CD4-positive, CD25-positive, alpha-beta regulatory T cell (primary cell): ENCODE results near the gene LRGUK. TPM values are rescaled to one million over a fixed set of nuclear protein-coding genes. Genes with fewer than 3 reads are reported as not detected.
"Not testable (repeated sequence)": the region's sequence is repeated elsewhere in the genome, so short reads cannot be mapped to it uniquely, and the experiment has no call there.

Source experiments
- ATAC-seq, 2 donors: fragments of 150-1000 bp; cut with Tn5 transposase; one replicate each; pipeline ENCODE4 v1.10.0; 2021; ENCODE audit warnings: low read depth in 2 of 2, moderate number of reproducible peaks in 2 of 2, moderate library complexity in 1 of 2
- DNase-seq, 3 donors: peaks; one replicate each; pipeline versions ENCODE4 v3.0.0 to v3.0.0-alpha.2; 2012 to 2022; ENCODE audit warnings: mixed read lengths in 1 of 3
- H3K27ac ChIP-seq: one replicate; pipeline ENCODE4 v1.7.0; 2013; ENCODE audit warnings: mild to moderate bottlenecking, low read length; ENCODE audit not compliant: insufficient read depth, poor library complexity, severe bottlenecking
- H3K27me3 ChIP-seq: one replicate; pipeline ENCODE4 v1.7.0; 2013; ENCODE audit warnings: low read length; ENCODE audit not compliant: control insufficient read depth, insufficient read depth
- H3K36me3 ChIP-seq: one replicate; pipeline ENCODE4 v1.7.0; 2013; ENCODE audit warnings: mild to moderate bottlenecking, low read length, moderate library complexity; ENCODE audit not compliant: control insufficient read depth, insufficient read depth
- H3K4me1 ChIP-seq: 2 replicates; pipeline ENCODE4 v1.7.0; 2013; ENCODE audit warnings: mild to moderate bottlenecking, low read length; ENCODE audit not compliant: insufficient read depth, control insufficient read depth, poor library complexity, severe bottlenecking
- H3K4me3 ChIP-seq: one replicate; pipeline ENCODE4 v1.7.0; 2013; ENCODE audit warnings: low read depth, mild to moderate bottlenecking, low read length, moderate library complexity
- H3K9me3 ChIP-seq, 2 experiments: 1 replicate in 1 of 2; 2 replicates in 1 of 2; pipeline ENCODE4 v1.7.0; 2013; ENCODE audit warnings: low read length in 2 of 2, mild to moderate bottlenecking in 1 of 2, moderate library complexity in 1 of 2; ENCODE audit not compliant: control insufficient read depth in 2 of 2
- H3K27ac Mint-ChIP-seq, 3 donors: one replicate each; pipeline ENCODE4 v1.8.0; 2020 to 2022; ENCODE audit warnings: mild to moderate bottlenecking in 3 of 3, mixed read lengths in 3 of 3, moderate library complexity in 2 of 3
- H3K27me3 Mint-ChIP-seq: one replicate; pipeline ENCODE4 v1.8.0; 2022; ENCODE audit warnings: mild to moderate bottlenecking, mixed read lengths
- H3K36me3 Mint-ChIP-seq: one replicate; pipeline ENCODE4 v1.8.0; 2020; ENCODE audit warnings: mixed read lengths
- H3K4me1 Mint-ChIP-seq, 4 donors: one replicate each; pipeline ENCODE4 v1.8.0; 2020 to 2022; ENCODE audit warnings: mixed read lengths in 4 of 4, mild to moderate bottlenecking in 1 of 4
- H3K4me3 Mint-ChIP-seq, 4 donors: one replicate each; pipeline ENCODE4 v1.8.0; 2020 to 2022; ENCODE audit warnings: mild to moderate bottlenecking in 4 of 4, mixed read lengths in 4 of 4, moderate library complexity in 3 of 4
- H3K9me3 Mint-ChIP-seq, 7 donors: one replicate each; pipeline ENCODE4 v1.8.0; 2020 to 2022; ENCODE audit warnings: mixed read lengths in 7 of 7, mild to moderate bottlenecking in 3 of 7, moderate library complexity in 2 of 7
- polyA plus RNA-seq, 4 donors: library from polyadenylated mRNA; unstranded; fragments of 300-500 nt; fragmentation: Illumina TruSeq; gene quantifications; one replicate each; pipeline ENCODE4 v1.2.3, GENCODE V29; 2021
- total RNA-seq: library from RNA; stranded (reverse); gene quantifications from one replicate; pipeline ENCODE4 v1.2.3, GENCODE V29; 2022

Gene LRGUK
- total and polyA plus RNA-seq, 5 donors from 2014 or later: 0.47 TPM; not detected in 4

- H3K9me3 ChIP-seq, ATAC-seq, H3K4me1 ChIP-seq, H3K27ac ChIP-seq, H3K4me3 Mint-ChIP-seq, H3K4me3 ChIP-seq, H3K9me3 Mint-ChIP-seq, H3K36me3 Mint-ChIP-seq, H3K36me3 ChIP-seq, H3K4me1 Mint-ChIP-seq, H3K27me3 Mint-ChIP-seq, H3K27ac Mint-ChIP-seq, DNase-seq: not testable (repeated sequence)
- H3K27me3 ChIP-seq: peaks cover 10% of the 10 kb centered on the region
These were observed 104.2 kb downstream of the LRGUK start for GRCh38 chr7:134231296-134231695.

GRCh38 chr7:134234216-134234615 is 107.1 kb downstream of the LRGUK start:
- no peak overlapping the region for H3K27ac ChIP-seq
- H3K36me3 Mint-ChIP-seq: no peaks in the 10 kb centered on the region
- ATAC-seq: no peak
- no peaks in the 10 kb centered on the region for H3K4me1 ChIP-seq
- H3K4me1 Mint-ChIP-seq: no peaks in the 10 kb centered on the region
- H3K36me3 ChIP-seq: no peaks in the 10 kb centered on the region
- peaks cover 0 to 10% (median 3%) of the 10 kb centered on the region in 7 donors for H3K9me3 Mint-ChIP-seq
- peaks cover 0 to 5% of the 10 kb centered on the region in 2 experiments for H3K9me3 ChIP-seq
- no peak overlapping the region for H3K4me3 ChIP-seq
- peaks cover 10% of the 10 kb centered on the region for H3K27me3 Mint-ChIP-seq
- H3K27me3 ChIP-seq: peaks cover 11% of the 10 kb centered on the region
- DNase-seq: no peak
- no peak overlapping the region for H3K4me3 Mint-ChIP-seq
- H3K27ac Mint-ChIP-seq: no peak overlapping the region

- no peak overlapping the region for H3K27ac ChIP-seq
- H3K36me3 Mint-ChIP-seq: no peaks in the 10 kb centered on the region
- H3K4me1 ChIP-seq: no peaks in the 10 kb centered on the region
- ATAC-seq (no peak), DNase-seq (no peak)
- H3K9me3 ChIP-seq: no peaks in the 10 kb centered on the region
- peaks cover 0 to 13% (median 5%) of the 10 kb centered on the region in 7 donors for H3K9me3 Mint-ChIP-seq
- peaks cover under 1% of the 10 kb centered on the region for H3K27me3 Mint-ChIP-seq
- no peak overlapping the region for H3K4me3 Mint-ChIP-seq
- H3K4me1 Mint-ChIP-seq: no peaks in the 10 kb centered on the region
- no peaks in the 10 kb centered on the region for H3K36me3 ChIP-seq
- no peak overlapping the region for H3K4me3 ChIP-seq
- H3K27me3 ChIP-seq: no peaks in the 10 kb centered on the region
- H3K27ac Mint-ChIP-seq: no peak overlapping the region
These were observed 118.1 kb downstream of the LRGUK start for GRCh38 chr7:134245253-134245652.

- H3K27me3 Mint-ChIP-seq: peaks cover 5% of the 10 kb centered on the region
- H3K36me3 Mint-ChIP-seq: no peaks in the 10 kb centered on the region
- no peak for DNase-seq
These were observed 119.2 kb downstream of the LRGUK start for GRCh38 chr7:134246347-134246746.

DNA sequence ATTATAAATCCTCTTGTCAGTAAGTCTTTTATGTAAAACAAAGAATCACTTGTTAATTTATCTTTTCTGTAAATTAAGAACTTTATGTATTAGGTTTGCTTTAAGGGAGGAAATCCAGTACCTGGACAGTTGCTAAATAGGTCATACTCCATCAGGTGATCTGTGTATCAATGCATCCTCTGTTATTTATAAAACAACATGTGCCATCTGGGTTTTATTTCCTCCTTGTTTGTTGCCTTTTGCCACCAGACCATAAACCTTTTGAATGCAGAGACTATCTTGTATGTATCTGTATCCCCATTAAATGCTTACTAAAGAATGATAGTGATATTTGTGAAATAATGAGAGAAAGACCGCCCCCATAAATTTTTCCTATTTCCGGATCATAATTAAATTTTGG is 119.6 kb downstream of the LRGUK start:
- no peaks in the 10 kb centered on the region for H3K36me3 Mint-ChIP-seq
- no peaks in the 10 kb centered on the region for H3K36me3 ChIP-seq
- no peaks in the 10 kb centered on the region for H3K27me3 ChIP-seq
- ATAC-seq: no peak
- H3K27ac Mint-ChIP-seq: no peak overlapping the region
- no peaks in the 10 kb centered on the region for H3K4me1 Mint-ChIP-seq
- peaks cover 0 to 9% (median 0%) of the 10 kb centered on the region in 7 donors for H3K9me3 Mint-ChIP-seq
- no peak overlapping the region for H3K27ac ChIP-seq
- DNase-seq: no peak
- H3K9me3 ChIP-seq: no peaks in the 10 kb centered on the region
- no peak overlapping the region for H3K4me3 ChIP-seq
- no peaks in the 10 kb centered on the region for H3K4me1 ChIP-seq
- H3K4me3 Mint-ChIP-seq: no peak overlapping the region
- peaks cover 5% of the 10 kb centered on the region for H3K27me3 Mint-ChIP-seq

More at GRCh38 chr7:134246347-134246746, 119.2 kb downstream of the LRGUK start:
- Histone ChIP-seq H3K4me3 (no peak overlapping the region), H3K36me3 (no peaks in the 10 kb centered on the region), H3K27ac (no peak overlapping the region), H3K9me3 (no peaks in the 10 kb centered on the region), H3K4me1 (no peaks in the 10 kb centered on the region), H3K27me3 (no peaks in the 10 kb centered on the region)
- H3K4me1 Mint-ChIP-seq: no peaks in the 10 kb centered on the region
- H3K27ac Mint-ChIP-seq: no peak overlapping the region
- peaks cover 0 to 9% (median 0%) of the 10 kb centered on the region in 7 donors for H3K9me3 Mint-ChIP-seq
- no peak overlapping the region for H3K4me3 Mint-ChIP-seq
- no peak for ATAC-seq

DNA sequence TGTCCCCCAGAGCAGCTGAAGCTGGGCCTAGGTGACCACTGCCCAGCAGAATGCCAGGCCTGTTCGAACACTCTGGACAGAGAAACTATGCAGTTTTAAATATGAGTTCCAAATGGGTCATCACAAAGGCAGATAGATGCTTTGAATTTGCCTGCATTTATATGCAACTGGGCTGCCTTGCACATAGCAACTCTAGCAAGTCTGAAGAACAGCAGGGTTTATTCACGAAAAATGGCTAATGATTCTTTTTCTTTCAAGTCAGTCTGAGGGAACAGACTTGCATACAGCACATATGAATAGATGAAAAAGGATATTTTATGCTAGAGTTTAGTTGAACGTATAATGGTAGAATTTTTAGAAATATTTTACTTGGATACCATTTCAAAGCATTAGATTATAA is 121.1 kb downstream of the LRGUK start:
- ATAC-seq: no peak
- Mint-ChIP-seq H3K27me3 (peaks cover 5% of the 10 kb centered on the region), H3K9me3 (peaks cover 0 to 4% (median 0%) of the 10 kb centered on the region in 7 donors), H3K36me3 (no peaks in the 10 kb centered on the region), H3K4me1 (no peaks in the 10 kb centered on the region), H3K4me3 (no peak overlapping the region), H3K27ac (no peak overlapping the region)
- H3K4me1 ChIP-seq: no peaks in the 10 kb centered on the region
- no peaks in the 10 kb centered on the region for H3K27me3 ChIP-seq
- H3K9me3 ChIP-seq: no peaks in the 10 kb centered on the region
- no peak overlapping the region for H3K4me3 ChIP-seq
- H3K27ac ChIP-seq: no peak overlapping the region
- no peaks in the 10 kb centered on the region for H3K36me3 ChIP-seq
- DNase-seq: no peak

- H3K4me1 ChIP-seq: no peaks in the 10 kb centered on the region
- Mint-ChIP-seq H3K36me3 (no peaks in the 10 kb centered on the region), H3K27me3 (peaks cover 5% of the 10 kb centered on the region), H3K4me3 (no peak overlapping the region), H3K9me3 (peaks cover 0 to 2% (median 0%) of the 10 kb centered on the region in 7 donors), H3K4me1 (no peaks in the 10 kb centered on the region), H3K27ac (no peak overlapping the region)
- no peak for DNase-seq
- ATAC-seq: no peak
- no peak overlapping the region for H3K27ac ChIP-seq
- peaks cover 1% of the 10 kb centered on the region for H3K27me3 ChIP-seq
- H3K9me3 ChIP-seq: no peaks in the 10 kb centered on the region
- H3K4me3 ChIP-seq: no peak overlapping the region
- H3K36me3 ChIP-seq: no peaks in the 10 kb centered on the region
These were observed 127.2 kb downstream of the LRGUK start for GRCh38 chr7:134254311-134254710.

GRCh38 chr7:134255814-134256213 is 128.7 kb downstream of the LRGUK start:
- peaks cover 2% of the 10 kb centered on the region for H3K27me3 ChIP-seq
- H3K4me1 ChIP-seq: no peaks in the 10 kb centered on the region
- ATAC-seq: no peak
- no peaks in the 10 kb centered on the region for H3K9me3 ChIP-seq
- H3K36me3 Mint-ChIP-seq: no peaks in the 10 kb centered on the region
- peak overlapping the region in 1 of 3 donors; percentile 26 for H3K27ac Mint-ChIP-seq
- no peak overlapping the region for H3K4me3 ChIP-seq
- H3K4me1 Mint-ChIP-seq: no peaks in the 10 kb centered on the region
- H3K27ac ChIP-seq: no peak overlapping the region
- no peak for DNase-seq
- H3K4me3 Mint-ChIP-seq: no peak overlapping the region
- peaks cover 0 to 2% (median 0%) of the 10 kb centered on the region in 7 donors for H3K9me3 Mint-ChIP-seq
- no peaks in the 10 kb centered on the region for H3K27me3 Mint-ChIP-seq
- H3K36me3 ChIP-seq: no peaks in the 10 kb centered on the region
